GM18858 (cell line): Measurements from ENCODE around the gene OVCH2.
"Not testable (repeated sequence)": the region's sequence is repeated elsewhere in the genome, so short reads cannot be mapped to it uniquely, and the experiment has no call there.

ENCODE experiments used
- ATAC-seq: cut with Tn5 transposase; IDR thresholded peaks from one replicate; pipeline ENCODE4 v1.9.1; 2021; ENCODE audit not compliant: unreplicated experiment

OVCH2 gene

GRCh38 chr11:7706377-7706776, at the start of gene OVCH2:
TSS of gene OVCH2 (minus strand) at chr11:7706477. CDS start at chr11:7706394, 83 bp downstream.
- ATAC-seq, result no peak

GRCh38 chr11:7749456-7749855, 43.2 kb upstream of the OVCH2 start:
- ATAC-seq, result no peak

GRCh38 chr11:7734767-7735166, 28.5 kb upstream of the OVCH2 start:
- ATAC-seq, result not testable (repeated sequence)

- ATAC-seq, result no peak
These were observed 8.5 kb upstream of the OVCH2 start for GRCh38 chr11:7714786-7715185.

GRCh38 chr11:7703740-7704139, 2.5 kb downstream of the OVCH2 start:
- no peak for ATAC-seq

GRCh38 chr11:7696424-7696823, 9.9 kb downstream of the OVCH2 start:
- no peak for ATAC-seq

GRCh38 chr11:7694235-7694634, 12.0 kb downstream of the OVCH2 start:
- no peak for ATAC-seq

GRCh38 chr11:7692426-7692825, 13.9 kb downstream of the OVCH2 start:
- no peak for ATAC-seq

- no peak for ATAC-seq
These were observed 14.4 kb downstream of the OVCH2 start for GRCh38 chr11:7691759-7692350.

- no peak for ATAC-seq
These were observed 15.6 kb downstream of the OVCH2 start for GRCh38 chr11:7690648-7691047.

GRCh38 chr11:7689239-7689638, 17.0 kb downstream of the OVCH2 start:
- no peak for ATAC-seq

GRCh38 chr11:7688238-7688826, 17.9 kb downstream of the OVCH2 start:
- ATAC-seq, result no peak

GRCh38 chr11:7687386-7687785, 18.9 kb downstream of the OVCH2 start:
- ATAC-seq, result no peak

- no peak for ATAC-seq
These were observed 19.5 kb downstream of the OVCH2 start for GRCh38 chr11:7686761-7687160.

GRCh38 chr11:7683571-7683970, 22.7 kb downstream of the OVCH2 start:
- ATAC-seq, result no peak

- no peak for ATAC-seq
These were observed 28.5 kb downstream of the OVCH2 start for GRCh38 chr11:7677796-7678201.

GRCh38 chr11:7677071-7677470, 29.2 kb downstream of the OVCH2 start:
- no peak for ATAC-seq

GRCh38 chr11:7675631-7676030, 30.6 kb downstream of the OVCH2 start:
- no peak for ATAC-seq

- no peak for ATAC-seq
These were observed 32.4 kb downstream of the OVCH2 start for GRCh38 chr11:7673724-7674434.

- no peak for ATAC-seq
These were observed 33.1 kb downstream of the OVCH2 start, which contains the start of gene CYB5R2 for GRCh38 chr11:7672960-7673723. TSS of gene CYB5R2 (minus strand) at chr11:7673500. CDS start at chr11:7672825, 675 bp downstream.

- peak; percentile 8 for ATAC-seq
These were observed 33.9 kb downstream of the OVCH2 start for GRCh38 chr11:7672276-7672959.
